ENCODE data around the gene FADS1.

DNA sequence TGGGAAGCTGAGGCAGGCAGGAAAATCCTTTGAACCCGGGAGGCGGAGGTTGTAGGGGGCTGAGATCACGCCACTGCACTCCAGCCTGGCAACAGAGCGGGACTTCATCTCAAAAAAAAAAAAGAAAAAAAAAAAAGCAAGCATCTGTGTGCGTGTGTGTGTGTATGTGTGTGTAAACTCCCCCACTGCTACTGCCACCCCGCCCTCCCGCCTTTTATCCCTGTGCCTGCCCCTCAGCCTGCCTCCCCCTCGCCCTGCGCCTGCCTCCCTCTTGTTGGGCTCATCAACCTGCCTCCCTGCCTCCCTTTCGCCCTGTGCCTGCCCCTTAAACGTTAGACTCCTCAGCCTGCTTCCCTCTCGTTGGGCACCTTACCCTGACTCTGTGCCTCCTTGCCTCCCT, 42.4 kb downstream of the FADS1 start:
- TF ChIP-seq ISL1 (CRISPR knock-in tag; IDR thresholded peaks at IDR 0.05) (no peak), ZC3H10 (CRISPR knock-in tag; IDR thresholded peaks at IDR 0.05) (no peak), SNAI2 (CRISPR knock-in tag; IDR thresholded peaks at IDR 0.05) (no peak), GLIS3 (CRISPR knock-in tag; IDR thresholded peaks at IDR 0.05) (no peak), TCF4 (CRISPR knock-in tag; IDR thresholded peaks at IDR 0.05; ENCODE audit: borderline replicate concordance) (no peak), CSDC2 (CRISPR knock-in tag; IDR thresholded peaks at IDR 0.05) (no peak), ARNTL (CRISPR knock-in tag; IDR thresholded peaks at IDR 0.05; ENCODE audit: borderline replicate concordance, low read depth) (no peak), BACH2 (CRISPR knock-in tag; IDR thresholded peaks at IDR 0.05; ENCODE audit: borderline replicate concordance) (no peak), ZFP30 (CRISPR knock-in tag; IDR thresholded peaks at IDR 0.05) (no peak)
- TF ChIP-seq, protein P1, sequence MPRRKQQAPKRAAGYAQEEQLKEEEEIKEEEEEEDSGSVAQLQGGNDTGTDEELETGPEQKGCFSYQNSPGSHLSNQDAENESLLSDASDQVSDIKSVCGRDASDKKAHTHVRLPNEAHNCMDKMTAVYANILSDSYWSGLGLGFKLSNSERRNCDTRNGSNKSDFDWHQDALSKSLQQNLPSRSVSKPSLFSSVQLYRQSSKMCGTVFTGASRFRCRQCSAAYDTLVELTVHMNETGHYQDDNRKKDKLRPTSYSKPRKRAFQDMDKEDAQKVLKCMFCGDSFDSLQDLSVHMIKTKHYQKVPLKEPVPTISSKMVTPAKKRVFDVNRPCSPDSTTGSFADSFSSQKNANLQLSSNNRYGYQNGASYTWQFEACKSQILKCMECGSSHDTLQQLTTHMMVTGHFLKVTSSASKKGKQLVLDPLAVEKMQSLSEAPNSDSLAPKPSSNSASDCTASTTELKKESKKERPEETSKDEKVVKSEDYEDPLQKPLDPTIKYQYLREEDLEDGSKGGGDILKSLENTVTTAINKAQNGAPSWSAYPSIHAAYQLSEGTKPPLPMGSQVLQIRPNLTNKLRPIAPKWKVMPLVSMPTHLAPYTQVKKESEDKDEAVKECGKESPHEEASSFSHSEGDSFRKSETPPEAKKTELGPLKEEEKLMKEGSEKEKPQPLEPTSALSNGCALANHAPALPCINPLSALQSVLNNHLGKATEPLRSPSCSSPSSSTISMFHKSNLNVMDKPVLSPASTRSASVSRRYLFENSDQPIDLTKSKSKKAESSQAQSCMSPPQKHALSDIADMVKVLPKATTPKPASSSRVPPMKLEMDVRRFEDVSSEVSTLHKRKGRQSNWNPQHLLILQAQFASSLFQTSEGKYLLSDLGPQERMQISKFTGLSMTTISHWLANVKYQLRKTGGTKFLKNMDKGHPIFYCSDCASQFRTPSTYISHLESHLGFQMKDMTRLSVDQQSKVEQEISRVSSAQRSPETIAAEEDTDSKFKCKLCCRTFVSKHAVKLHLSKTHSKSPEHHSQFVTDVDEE (CRISPR knock-in tag; IDR thresholded peaks at IDR 0.05): no peak
- TF ChIP-seq, protein P2, sequence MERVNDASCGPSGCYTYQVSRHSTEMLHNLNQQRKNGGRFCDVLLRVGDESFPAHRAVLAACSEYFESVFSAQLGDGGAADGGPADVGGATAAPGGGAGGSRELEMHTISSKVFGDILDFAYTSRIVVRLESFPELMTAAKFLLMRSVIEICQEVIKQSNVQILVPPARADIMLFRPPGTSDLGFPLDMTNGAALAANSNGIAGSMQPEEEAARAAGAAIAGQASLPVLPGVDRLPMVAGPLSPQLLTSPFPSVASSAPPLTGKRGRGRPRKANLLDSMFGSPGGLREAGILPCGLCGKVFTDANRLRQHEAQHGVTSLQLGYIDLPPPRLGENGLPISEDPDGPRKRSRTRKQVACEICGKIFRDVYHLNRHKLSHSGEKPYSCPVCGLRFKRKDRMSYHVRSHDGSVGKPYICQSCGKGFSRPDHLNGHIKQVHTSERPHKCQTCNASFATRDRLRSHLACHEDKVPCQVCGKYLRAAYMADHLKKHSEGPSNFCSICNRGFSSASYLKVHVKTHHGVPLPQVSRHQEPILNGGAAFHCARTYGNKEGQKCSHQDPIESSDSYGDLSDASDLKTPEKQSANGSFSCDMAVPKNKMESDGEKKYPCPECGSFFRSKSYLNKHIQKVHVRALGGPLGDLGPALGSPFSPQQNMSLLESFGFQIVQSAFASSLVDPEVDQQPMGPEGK (CRISPR knock-in tag; IDR thresholded peaks at IDR 0.05; ENCODE audit: borderline replicate concordance): no peak
- TF ChIP-seq, protein P3, sequence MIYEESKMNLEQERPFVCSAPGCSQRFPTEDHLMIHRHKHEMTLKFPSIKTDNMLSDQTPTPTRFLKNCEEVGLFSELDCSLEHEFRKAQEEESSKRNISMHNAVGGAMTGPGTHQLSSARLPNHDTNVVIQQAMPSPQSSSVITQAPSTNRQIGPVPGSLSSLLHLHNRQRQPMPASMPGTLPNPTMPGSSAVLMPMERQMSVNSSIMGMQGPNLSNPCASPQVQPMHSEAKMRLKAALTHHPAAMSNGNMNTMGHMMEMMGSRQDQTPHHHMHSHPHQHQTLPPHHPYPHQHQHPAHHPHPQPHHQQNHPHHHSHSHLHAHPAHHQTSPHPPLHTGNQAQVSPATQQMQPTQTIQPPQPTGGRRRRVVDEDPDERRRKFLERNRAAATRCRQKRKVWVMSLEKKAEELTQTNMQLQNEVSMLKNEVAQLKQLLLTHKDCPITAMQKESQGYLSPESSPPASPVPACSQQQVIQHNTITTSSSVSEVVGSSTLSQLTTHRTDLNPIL (CRISPR knock-in tag; IDR thresholded peaks at IDR 0.05; ENCODE audit: low read depth): no peak

Data from SK-N-SH treated with all-trans-retinoic acid at 6 μM for 48 hours (cell line).